IPS-NIHi7 (cell line): Measurements from ENCODE around the gene FARSB.

ENCODE experiments used
- DNase-seq: peaks from one replicate; pipeline ENCODE4 v3.0.0; 2012; ENCODE audit warnings: mixed read lengths; ENCODE audit errors: extremely low spot score

The FARSB gene

DNA sequence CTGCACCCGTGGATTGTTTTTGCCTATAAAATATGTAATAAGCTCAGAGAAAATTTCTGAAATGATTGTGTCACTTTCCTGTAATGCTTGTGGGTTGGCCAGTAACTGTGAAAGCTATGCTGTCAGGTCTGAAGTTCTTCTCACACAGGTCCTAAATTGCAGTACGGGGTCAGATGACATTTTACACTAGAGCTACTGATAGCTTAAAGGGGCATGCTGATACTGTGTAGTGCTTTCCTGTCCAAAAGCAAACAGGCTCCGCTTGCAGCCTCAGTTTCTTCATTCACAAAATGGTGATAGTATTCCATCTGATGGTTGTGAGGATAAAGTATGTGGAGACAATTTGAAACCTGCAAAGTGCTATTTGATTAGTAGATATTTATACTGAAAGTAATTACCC, 7.6 kb upstream of the FARSB start:
- no peak for DNase-seq

- peak; percentile 22 for DNase-seq
Measured at GRCh38 chr2:222656526-222657446, 894 bp upstream of the FARSB start.

- DNase-seq = no peak
Measured at GRCh38 chr2:222653280-222653679, 2.6 kb downstream of the FARSB start.

DNA sequence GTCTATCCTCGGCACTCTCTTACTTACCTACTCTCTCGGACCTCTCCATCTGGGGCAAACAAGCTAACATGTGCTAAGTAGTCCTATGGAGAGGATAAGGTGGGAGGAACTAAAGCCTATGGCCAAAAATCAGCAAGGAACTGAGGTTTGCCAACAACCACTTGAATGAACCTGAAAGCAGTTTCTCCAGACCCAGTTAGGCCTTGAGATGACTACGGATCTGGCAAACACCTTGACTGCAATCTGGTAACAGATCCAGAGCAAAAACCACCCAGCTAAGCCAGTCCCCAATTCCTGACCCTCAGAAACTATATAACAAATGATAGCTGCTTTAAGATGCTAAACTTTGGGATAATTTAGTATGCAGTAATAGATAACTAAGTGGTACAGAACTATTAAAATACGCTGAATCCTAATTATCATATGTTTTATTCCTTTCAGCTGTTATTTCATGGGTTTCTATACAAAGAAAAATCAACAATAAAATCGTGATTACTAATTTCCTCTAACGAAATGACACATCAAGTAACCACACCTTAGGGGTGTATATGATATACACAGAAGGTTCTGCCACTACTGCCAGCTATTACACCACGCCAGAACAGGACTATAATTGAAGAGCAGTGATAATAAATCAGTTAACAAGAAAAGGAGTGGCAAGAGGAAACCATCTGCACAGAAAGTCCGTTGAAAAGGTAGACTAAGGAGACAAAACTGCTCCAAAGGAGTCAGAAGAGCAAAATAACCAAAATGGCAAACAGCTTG, 3.2 kb downstream of the FARSB start:
- DNase-seq = no peak

DNA sequence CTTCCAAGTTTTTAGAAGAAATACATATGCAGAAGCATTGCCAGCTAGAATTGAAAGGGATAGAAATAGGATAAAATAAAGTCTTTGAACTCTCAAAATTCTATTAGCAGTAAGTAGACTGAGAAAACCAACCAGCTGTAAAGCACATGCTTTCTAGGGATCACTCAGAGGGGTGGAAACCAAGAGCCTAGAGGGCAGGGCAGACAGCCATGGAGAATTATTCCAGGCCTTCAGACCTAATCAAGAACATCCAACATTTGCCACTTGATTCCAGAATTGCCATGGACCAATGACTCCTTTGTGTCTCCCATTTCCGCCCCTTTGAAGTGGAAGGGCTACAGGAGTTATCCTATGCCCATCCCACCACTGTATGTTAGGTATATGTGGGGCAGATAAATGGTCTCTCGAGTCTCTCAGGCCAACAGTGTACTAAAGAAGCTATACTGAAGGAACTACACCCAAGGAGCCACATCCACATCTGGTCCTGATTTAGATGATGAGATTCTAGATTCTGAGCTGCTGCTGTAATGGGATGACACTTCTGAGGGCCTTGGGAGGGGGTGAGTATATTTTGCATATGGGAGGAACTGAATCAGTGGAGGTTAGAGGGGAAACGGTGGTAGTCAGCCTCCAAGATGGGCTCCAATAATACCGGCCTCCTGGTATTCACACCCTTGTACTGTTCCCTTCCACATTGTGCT, 4.0 kb downstream of the FARSB start:
- DNase-seq = no peak

DNA sequence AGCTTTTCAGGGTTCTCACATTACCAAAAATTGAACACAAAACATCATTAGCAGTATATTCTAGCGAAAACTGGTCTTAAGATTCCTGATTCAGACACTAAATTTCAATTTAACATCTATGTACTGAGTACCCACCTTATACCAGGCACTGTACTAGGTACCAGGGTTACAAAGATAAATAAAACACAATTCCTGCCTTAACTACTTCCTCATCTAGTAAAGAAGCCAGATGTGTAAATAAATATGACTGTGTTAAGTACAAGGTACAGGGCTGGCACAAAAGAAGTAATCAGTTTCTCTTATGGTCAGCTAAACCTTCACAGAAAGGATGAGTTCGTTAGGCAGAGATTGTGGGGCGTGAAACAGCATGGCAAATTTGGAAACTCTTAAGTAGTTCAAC, 6.1 kb downstream of the FARSB start:
- no peak for DNase-seq

DNA sequence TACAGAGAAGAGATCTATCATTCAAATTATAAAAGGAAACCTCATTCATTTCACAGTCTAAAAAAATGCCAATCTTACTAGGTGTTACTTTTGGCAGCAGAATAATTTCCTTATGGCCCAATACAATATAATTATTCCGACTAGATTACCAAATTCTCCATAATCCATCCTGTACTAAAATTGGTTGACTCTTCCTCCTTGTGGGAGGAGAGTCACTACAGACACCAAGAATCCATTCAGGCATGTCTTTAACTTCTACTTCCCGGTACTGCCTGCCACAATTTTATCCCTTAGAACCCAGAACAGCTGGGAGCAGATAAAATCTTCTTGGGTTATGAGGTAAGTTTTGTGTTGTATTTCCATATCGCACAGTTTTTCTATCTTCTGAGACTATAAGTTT, 9.9 kb downstream of the FARSB start:
- no peak for DNase-seq

GRCh38 chr2:222643134-222643533, 12.8 kb downstream of the FARSB start:
- no peak for DNase-seq

GRCh38 chr2:222641336-222641735, 14.6 kb downstream of the FARSB start:
- DNase-seq = no peak

GRCh38 chr2:222637067-222637466, 18.8 kb downstream of the FARSB start:
- no peak for DNase-seq

- no peak for DNase-seq
Measured at GRCh38 chr2:222635295-222635694, 20.6 kb downstream of the FARSB start.

GRCh38 chr2:222627764-222628163, 28.1 kb downstream of the FARSB start:
- DNase-seq = no peak

GRCh38 chr2:222623756-222624309, 32.1 kb downstream of the FARSB start:
- no peak for DNase-seq

DNA sequence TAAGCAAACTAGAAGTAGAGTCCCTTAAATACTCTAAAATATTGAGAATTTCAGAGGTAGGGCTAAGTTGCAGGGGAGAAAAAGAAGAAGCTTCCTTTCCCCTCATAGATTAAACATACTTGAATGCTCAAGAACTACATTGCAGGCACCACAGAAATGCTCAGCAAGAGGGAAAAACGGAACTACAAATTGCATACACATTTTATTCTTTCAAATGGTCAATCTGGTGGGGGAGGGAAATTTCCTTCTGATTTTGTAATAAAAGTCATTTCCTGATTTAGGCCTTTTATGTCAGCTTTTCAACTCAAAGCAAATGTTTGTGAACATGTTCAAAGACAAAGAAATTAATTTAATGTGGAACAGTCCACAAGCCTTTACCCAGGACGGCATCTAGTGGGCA, 33.0 kb downstream of the FARSB start:
- no peak for DNase-seq

DNA sequence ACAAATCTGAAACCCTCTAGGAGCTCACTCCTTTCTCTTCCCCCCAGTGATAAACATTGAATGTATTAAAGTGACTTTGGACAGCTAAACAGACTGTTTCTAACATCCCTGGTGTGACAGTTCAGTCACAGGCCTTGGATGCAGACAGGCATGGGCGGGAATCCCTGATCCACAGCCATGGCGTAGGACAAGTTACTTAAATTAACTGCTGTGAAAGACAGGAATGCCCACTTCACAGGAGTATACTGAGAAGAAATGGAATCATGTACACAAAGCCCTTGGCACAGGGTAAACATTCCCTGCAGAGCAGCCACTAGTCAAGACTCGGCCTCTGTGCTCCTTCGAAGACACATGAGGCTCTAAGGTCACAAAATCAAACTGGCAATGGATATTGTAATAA, 34.0 kb downstream of the FARSB start:
- DNase-seq = no peak

DNA sequence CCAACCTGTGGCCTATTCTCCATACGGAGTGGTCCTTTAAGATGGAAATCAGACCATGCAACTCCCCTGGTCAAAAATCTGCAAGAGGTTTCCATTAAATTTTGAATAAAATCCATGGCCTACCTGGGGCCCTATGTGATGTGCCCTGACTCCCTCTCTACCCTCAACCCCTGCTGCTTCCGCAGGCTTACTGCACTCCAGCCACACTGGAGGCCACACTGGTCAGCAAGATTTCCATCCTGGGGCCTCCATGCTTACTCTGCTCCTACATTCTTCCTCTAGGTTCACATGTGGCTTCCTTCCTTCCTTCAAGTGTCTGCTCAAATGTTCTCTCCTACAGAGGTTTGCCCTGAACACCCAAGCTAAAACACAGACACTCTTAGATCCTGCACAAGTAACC, 40.6 kb downstream of the FARSB start:
- DNase-seq = peak; percentile 12

- peak; percentile 83 for DNase-seq
Measured at GRCh38 chr2:222613715-222614331, 42.1 kb downstream of the FARSB start.

DNA sequence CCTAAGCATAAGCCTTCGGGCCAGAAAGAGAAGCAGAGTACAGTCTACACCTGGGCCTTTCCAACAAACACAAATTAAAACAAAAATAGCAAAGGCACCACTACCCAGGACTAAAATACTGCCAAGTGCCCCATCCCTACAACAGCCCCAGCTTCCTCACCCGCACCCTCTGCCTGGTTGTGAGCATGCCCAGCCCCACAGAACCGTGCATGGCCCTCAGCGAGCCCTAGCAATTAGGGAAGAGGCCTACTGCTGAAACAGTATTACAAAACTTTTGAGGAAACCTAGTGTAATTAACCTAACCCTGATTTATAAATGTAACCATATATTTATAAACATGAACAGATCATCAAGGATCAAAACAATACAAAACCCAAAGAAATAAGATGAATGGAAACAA, 44.2 kb downstream of the FARSB start:
- DNase-seq = no peak

GRCh38 chr2:222610746-222611145, 45.1 kb downstream of the FARSB start:
- no peak for DNase-seq

- DNase-seq = no peak
Measured at GRCh38 chr2:222609381-222609780, 46.5 kb downstream of the FARSB start.

DNA sequence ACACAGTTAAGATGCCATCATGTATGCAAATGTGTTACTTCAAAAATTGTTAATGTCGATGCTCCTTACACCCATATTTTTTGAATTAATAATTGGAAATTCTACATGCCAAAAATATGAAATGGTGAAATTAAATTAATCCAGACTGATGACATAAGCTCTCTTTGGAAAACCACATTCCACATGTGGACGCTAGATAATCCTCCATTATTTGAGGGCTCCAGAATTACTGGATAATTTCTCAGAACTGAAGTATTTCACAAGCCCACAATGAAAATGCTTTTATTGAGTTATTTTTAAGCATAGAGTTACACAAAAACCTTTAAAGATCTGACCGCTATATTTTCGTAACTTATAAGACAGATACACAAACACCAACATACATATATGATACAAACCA, 47.8 kb downstream of the FARSB start:
- DNase-seq = no peak

DNA sequence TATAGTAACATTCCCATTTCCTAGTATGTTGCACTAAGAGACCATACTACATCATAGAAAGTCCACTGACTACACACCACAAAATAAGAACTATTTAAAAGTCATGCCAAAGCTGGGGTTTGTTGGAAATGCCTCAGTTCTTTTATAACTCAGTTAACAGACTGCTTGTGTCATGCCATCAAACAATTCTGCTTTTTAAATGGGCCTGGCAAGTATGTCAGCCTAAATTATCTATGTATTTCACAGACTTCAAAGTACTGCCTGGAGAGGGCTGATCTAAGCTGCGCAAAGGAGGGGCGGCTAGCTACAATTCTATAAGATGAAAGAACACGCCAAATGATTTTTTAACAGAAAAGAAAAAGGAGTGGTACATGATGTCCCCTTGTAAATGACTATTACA, 49.6 kb downstream of the FARSB start:
- no peak for DNase-seq
